HepG2 (cell line): Measurements from ENCODE around the gene PPP1R14D. TPM values are rescaled to one million over a fixed set of nuclear protein-coding genes. Genes with fewer than 3 reads are reported as not detected.

ENCODE experiments used
- ATAC-seq: fragments of 200-7000 bp; cut with Tn5 transposase; 3 replicates; pipeline ENCODE4 v1.9.1; 2020; ENCODE audit warnings: mild to moderate bottlenecking, moderate library complexity
- BruUV-seq: library from RNA; stranded (reverse); fragments of 400-500 nt; replicated peaks from 2 replicates; lab custom pipeline; 2021; lab: Mats Ljungman, UMichigan
- CTCF ChIA-PET: fragments of 300-600 bp; formaldehyde crosslinking; extraction: SDS; loops from one replicate; lab custom pipeline; 2021; ENCODE audit warnings: low total read pairs, inconsistent platforms, low intra/inter-chr PET ratio; lab: Yijun Ruan, JAX
- POLR2A ChIA-PET: fragments of 350-600 bp; sonication (Branson Sonifier 250); formaldehyde crosslinking; loops from one replicate; lab custom pipeline; 2020; ENCODE audit warnings: antibody characterized with exemption, inconsistent platforms; lab: Yijun Ruan, JAX
- DNase-seq: peaks from one replicate; pipeline ENCODE4 v3.0.0-alpha.2; 2015; ENCODE audit warnings: low spot score
- FAIRE-seq: peaks from 3 replicates; lab custom pipeline; 2011; peaks lifted over from hg19 to GRCh38; lab: Jason Lieb, UNC
- H2AFZ ChIP-seq: one replicate; pipeline ENCODE4 v1.6.1; 2011; ENCODE audit warnings: low read length, inconsistent platforms
- H3K27ac ChIP-seq: fragments of 300-600 bp; 3 replicates; pipeline ENCODE4 v1.8.0; 2011; ENCODE audit warnings: mixed run types, mild to moderate bottlenecking, mixed read lengths, low read length, inconsistent platforms; ENCODE audit not compliant: insufficient read depth; ENCODE audit errors: extremely low read length
- H3K27me3 ChIP-seq, 2 experiments: fragments of 200-600 bp in 1 of 2; 2 replicates in 1 of 2; 3 replicates in 1 of 2; pipeline versions ENCODE4 v1.6.0 to v1.8.0; 2011; ENCODE audit warnings: low read length in 2 of 2, mild to moderate bottlenecking in 2 of 2, moderate library complexity in 2 of 2, inconsistent platforms in 1 of 2; ENCODE audit not compliant: insufficient read depth in 2 of 2, control insufficient read depth in 1 of 2
- H3K36me3 ChIP-seq, 2 experiments: fragments of 200-600 bp in 1 of 2; replicated peaks in 1 of 2; 2 replicates in 1 of 2; 3 replicates in 1 of 2; pipeline versions ENCODE4 v1.5.1 to v1.8.0; 2011; ENCODE audit warnings: low read length in 2 of 2, inconsistent platforms in 1 of 2; ENCODE audit not compliant: insufficient read depth in 2 of 2, control insufficient read depth in 1 of 2
- H3K4me1 ChIP-seq: 2 replicates; pipeline ENCODE4 v1.5.1; 2012; ENCODE audit warnings: low read length, inconsistent platforms; ENCODE audit not compliant: insufficient read depth
- H3K4me2 ChIP-seq: 2 replicates; pipeline ENCODE4 v1.6.0; 2011; ENCODE audit warnings: low read depth, low read length, inconsistent platforms
- H3K4me3 ChIP-seq, 3 experiments: fragments of 200-600 bp in 1 of 3; sonication (generic), shearing (Covaris generic) in 1 of 3; replicated peaks in 1 of 3; 2 replicates each; pipeline ENCODE4 v1.5.1; 2011 to 2016; ENCODE audit warnings: low read length in 3 of 3, inconsistent platforms in 2 of 3, low read depth in 2 of 3, mild to moderate bottlenecking in 2 of 3, control low read depth in 1 of 3, mixed read lengths in 1 of 3; ENCODE audit not compliant: insufficient read depth in 1 of 3
- H3K79me2 ChIP-seq: one replicate; pipeline ENCODE4 v1.6.1; 2011; ENCODE audit warnings: low read length, inconsistent platforms; ENCODE audit not compliant: insufficient read depth
- H3K9ac ChIP-seq: 2 replicates; pipeline ENCODE4 v1.6.0; 2011; ENCODE audit warnings: mild to moderate bottlenecking, low read depth, low read length, inconsistent platforms; ENCODE audit not compliant: insufficient read depth
- H3K9me3 ChIP-seq: 2 replicates; pipeline ENCODE4 v1.5.1; 2012; ENCODE audit warnings: mild to moderate bottlenecking, low read length
- H4K20me1 ChIP-seq: 2 replicates; pipeline ENCODE4 v1.6.0; 2011; ENCODE audit warnings: inconsistent platforms, mild to moderate bottlenecking, low read length, moderate library complexity; ENCODE audit not compliant: insufficient read depth
- ATF3 ChIP-seq: sonication (generic); formaldehyde crosslinking; IDR thresholded peaks from 2 replicates; pipeline ENCODE4 v1.4.0; 2020; ENCODE audit warnings: missing genetic modification reagents
- ATF7 ChIP-seq, 2 experiments: fragments of 450-650 bp in 1 of 2; sonication (generic) in 1 of 2; formaldehyde crosslinking in 1 of 2; IDR thresholded peaks; 2 replicates each; pipeline versions ENCODE4 v1.4.0 to v1.6.1; 2016 to 2020; ENCODE audit warnings: antibody characterized with exemption in 1 of 2, mild to moderate bottlenecking in 1 of 2, missing genetic modification reagents in 1 of 2
- CEBPG ChIP-seq: IDR thresholded peaks from 2 replicates; pipeline ENCODE4 v1.6.1; 2016
- ELF1 ChIP-seq: sonication (generic); formaldehyde crosslinking; IDR thresholded peaks from 2 replicates; pipeline ENCODE4 v1.4.0; 2020; ENCODE audit warnings: missing genetic modification reagents
- FOXA3 ChIP-seq: IDR thresholded peaks from 2 replicates; pipeline ENCODE4 v1.6.1; 2016; ENCODE audit warnings: missing genetic modification reagents, missing compliant biosample characterization
- HHEX ChIP-seq: IDR thresholded peaks from 2 replicates; pipeline ENCODE4 v1.6.1; 2016; ENCODE audit warnings: control low read depth
- HMG20A ChIP-seq: IDR thresholded peaks from 2 replicates; pipeline ENCODE4 v1.6.1; 2016; ENCODE audit warnings: borderline replicate concordance
- HMG20B ChIP-seq: conservative IDR thresholded peaks from 2 replicates; pipeline ENCODE4 v1.6.1; 2016; ENCODE audit warnings: missing genetic modification reagents, missing compliant biosample characterization
- MIXL1 ChIP-seq: IDR thresholded peaks from 2 replicates; pipeline ENCODE4 v1.6.1; 2016
- NR1H2 ChIP-seq: sonication (generic); formaldehyde crosslinking; IDR thresholded peaks from 2 replicates; pipeline ENCODE4 v1.8.1; 2022; ENCODE audit warnings: low read depth, missing genetic modification reagents, borderline replicate concordance
- PPARG ChIP-seq: conservative IDR thresholded peaks from 2 replicates; pipeline ENCODE4 v1.6.1; 2016; ENCODE audit warnings: missing biosample characterization, missing genetic modification reagents
- PRDM10 ChIP-seq: sonication (generic); formaldehyde crosslinking; IDR thresholded peaks from 2 replicates; pipeline ENCODE4 v1.4.0; 2020; ENCODE audit warnings: low read depth, missing genetic modification reagents
- RCOR2 ChIP-seq: IDR thresholded peaks from 2 replicates; pipeline ENCODE4 v1.6.1; 2016; ENCODE audit warnings: missing biosample characterization, missing genetic modification reagents
- ZNF331 ChIP-seq: sonication (generic); formaldehyde crosslinking; IDR thresholded peaks from 2 replicates; pipeline ENCODE4 v1.4.0; 2020; ENCODE audit warnings: missing genetic modification reagents
- ZNF614 ChIP-seq: IDR thresholded peaks from 2 replicates; pipeline ENCODE4 v1.6.1; 2018; ENCODE audit warnings: missing biosample characterization, missing genetic modification reagents, inconsistent platforms, borderline replicate concordance
- ZNF644 ChIP-seq: IDR thresholded peaks from 2 replicates; pipeline ENCODE4 v1.6.1; 2016; ENCODE audit warnings: low read depth
- WGBS: methylation state at CpG from one replicate; pipeline ENCODE4 v1.1.6; 2017; ENCODE audit warnings: low lambda C conversion rate; 5-methylcytosine and 5-hydroxymethylcytosine counted together
- in situ Hi-C: cut with HindIII; loops from 2 replicates; pipeline ENCODE4 v1.10.0; 2017; ENCODE audit warnings: low pct_unique_long_range_greater_than_20kb; ENCODE audit not compliant: extremely low pct_ligation_motif_present
- intact Hi-C: fragments of 100-400 bp; cut with micrococcal nuclease; formaldehyde crosslinking; loops from one replicate; pipeline ENCODE4 v1.10.0; 2022; ENCODE audit not compliant: unreplicated experiment
- polyA plus RNA-seq, 8 experiments: library from polyadenylated mRNA; depleted of rRNA in 3 of 8; stranded (reverse) in 7 of 8; unstranded in 1 of 8; fragments of >200 nt; fragmentation: Illumina TruSeq in 4 of 8; extraction: Trizol in 4 of 8; gene quantifications; 2 replicates each; pipeline versions ENCODE4 v1.2.1 to v1.2.3, GENCODE V29; 2011 to 2016; ENCODE audit warnings: low read depth in 4 of 8, missing spikeins in 1 of 8, mixed read lengths in 1 of 8; ENCODE audit not compliant: insufficient read depth in 1 of 8
- total RNA-seq, 5 experiments: library from RNA; depleted of rRNA; stranded (reverse); fragments of >200 nt; fragmentation: Illumina TruSeq; extraction: Trizol; gene quantifications; 2 replicates each; pipeline ENCODE4 v1.2.3, GENCODE V29; 2016; ENCODE audit warnings: low read depth in 1 of 5

Gene PPP1R14D
- total and polyA plus RNA-seq, 2 of the 13 experiments (the other 11 are each of a cell fraction or from before 2014, with no cell fraction given), result 0.53 to 0.55 TPM

DNA sequence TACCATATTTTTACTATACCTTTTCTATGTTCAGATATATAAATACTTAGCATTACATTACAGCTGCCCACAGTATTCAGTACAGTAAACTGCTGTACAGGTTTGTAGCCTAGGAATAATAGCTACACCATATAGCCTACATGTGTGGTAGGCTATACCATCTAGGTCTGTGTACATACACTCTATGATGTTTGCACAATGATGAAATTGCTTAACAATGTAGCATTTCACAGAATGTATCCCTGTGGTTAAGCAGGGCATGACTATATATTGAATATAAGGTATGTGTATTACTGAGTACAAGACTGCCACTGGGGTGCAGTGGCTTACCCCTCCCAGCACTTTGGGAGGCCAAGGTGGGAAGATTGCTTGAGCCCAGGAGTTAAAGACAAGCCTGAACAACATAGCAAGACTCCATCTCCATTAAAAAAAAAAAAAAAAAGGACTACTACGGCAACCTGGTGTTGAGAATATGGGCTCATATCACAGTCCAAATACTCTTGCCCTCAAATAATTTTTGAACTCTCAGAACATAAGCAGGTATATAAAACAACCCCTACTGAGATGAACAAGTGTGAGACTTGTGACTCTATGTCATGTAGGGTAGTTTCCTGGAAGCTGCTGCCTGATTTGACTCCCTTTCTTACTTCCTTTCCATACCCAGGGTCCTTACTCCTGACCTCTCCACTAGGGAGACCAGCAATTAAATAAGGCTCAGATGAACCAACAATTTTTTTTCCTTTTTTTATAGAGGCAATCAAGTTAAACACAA is 4.8 kb downstream of the PPP1R14D start:
- peak; percentile 95 for ATAC-seq
- peaks cover 55% of the 10 kb centered on the region for H3K4me1 ChIP-seq
- peak; percentile 82 for DNase-seq
- no peaks in the 10 kb centered on the region for H3K27me3 ChIP-seq
- FAIRE-seq, result peak; percentile 26
- no peak overlapping the region for H3K4me2 ChIP-seq
- CTCF ChIA-PET, result no interaction called here
- WGBS, result 21% methylated on average over 1 of the region's 1 CpG
- intact Hi-C loops, result no loop called here
- no peaks in the 10 kb centered on the region for H4K20me1 ChIP-seq
- POLR2A ChIA-PET, result interaction anchor here (1.0 to 2.1 kb wide), 2 partner anchors 17 to 23 kb away, joined by 4 to 8 read pairs; partner anchors contain the start of genes DNAJC17 and ZFYVE19
- H3K27ac ChIP-seq, result no peak overlapping the region
- H3K9ac ChIP-seq, result no peak overlapping the region
- H3K9me3 ChIP-seq, result no peaks in the 10 kb centered on the region
- H3K79me2 ChIP-seq, result no peaks in the 10 kb centered on the region
- H2AFZ ChIP-seq, result no peak overlapping the region
- BruUV-seq, result no TSS peak
- in situ Hi-C loops, result no loop called here
- no peak overlapping the region; a peak in 1 of 6 replicates for H3K4me3 ChIP-seq
- H3K36me3 ChIP-seq, result no peaks in the 10 kb centered on the region
- TF ChIP-seq ATF3 (CRISPR knock-in tag) (peak; percentile 57; the same call in 1 of the 2 replicates), NR1H2 (CRISPR knock-in tag) (no peak), PRDM10 (peak; percentile 64; the same call in 1 of the 2 replicates), HMG20B (CRISPR knock-in tag) (0 out of 2 replicates have a peak, but pooled peaks have one; percentile 34), PPARG (0 out of 2 replicates have a peak, but pooled peaks have one; percentile 23), HHEX (0 out of 2 replicates have a peak, but pooled peaks have one; percentile 41), MIXL1 (CRISPR knock-in tag) (peak; percentile 55; the same call in 1 of the 2 replicates), ATF7 (IDR thresholded peaks at IDR 0.05) (peak; percentile 24; the same call in 1 of the 2 replicates), ATF7 (CRISPR knock-in tag; IDR thresholded peaks at IDR 0.05) (no peak), ZNF331 (0 out of 2 replicates have a peak, but pooled peaks have one; percentile 41), ZNF614 (CRISPR knock-in tag) (0 out of 2 replicates have a peak, but pooled peaks have one; percentile 33), RCOR2 (CRISPR knock-in tag) (no peak), HMG20A (CRISPR knock-in tag) (peak; percentile 72; the same call in 1 of the 2 replicates), ELF1 (CRISPR knock-in tag) (no peak), FOXA3 (CRISPR knock-in tag) (peak; percentile 95), CEBPG (CRISPR knock-in tag) (peak; percentile 94), ZNF644 (CRISPR knock-in tag) (0 out of 2 replicates have a peak, but pooled peaks have one; percentile 12)
